C4-2B (cell line): ENCODE data around the gene HSD11B1L.

Experiments
- CTCF ChIP-seq: fragments of 450-650 bp; conservative IDR thresholded peaks from 2 replicates; pipeline ENCODE4 v1.5.1; 2017; ENCODE audit warnings: mild to moderate bottlenecking
- ZFX ChIP-seq: fragments of 450-650 bp; IDR thresholded peaks from 2 replicates; pipeline ENCODE4 v1.6.1; 2017

GRCh38 chr19:5694167-5694955 is 13.5 kb downstream of the HSD11B1L start:
- no peak for TF ChIP-seq CTCF
- no peak for TF ChIP-seq ZFX
